SK-N-SH treated with all-trans-retinoic acid at 6 μM for 48 hours (cell line): ENCODE measurements around the gene VEZF1.

Experiments
- ATAC-seq: fragments of 200-7000 bp; cut with Tn5 transposase; 3 replicates; pipeline ENCODE4 v1.9.1; 2020; ENCODE audit warnings: mild to moderate bottlenecking, moderate library complexity
- BACH2 ChIP-seq: fragments of 250-450 bp; sonication (Bioruptor Pico); IDR thresholded peaks from 2 replicates; pipeline ENCODE4 v1.9.0; 2021; ENCODE audit warnings: mild to moderate bottlenecking, borderline replicate concordance
- CREB5 ChIP-seq: fragments of 250-450 bp; sonication (Bioruptor Pico); IDR thresholded peaks from 2 replicates; pipeline ENCODE4 v1.5.1; 2020; ENCODE audit warnings: low read depth, mild to moderate bottlenecking, moderate library complexity
- CSDC2 ChIP-seq: fragments of 250-450 bp; sonication (Bioruptor Pico); IDR thresholded peaks from 2 replicates; pipeline ENCODE4 v1.5.0; 2020; ENCODE audit warnings: mild to moderate bottlenecking, moderate library complexity
- CSRNP3 ChIP-seq: fragments of 250-450 bp; sonication (Bioruptor Pico); IDR thresholded peaks from 2 replicates; pipeline ENCODE4 v1.5.1; 2021; ENCODE audit warnings: mild to moderate bottlenecking, moderate library complexity
- ESRRG ChIP-seq: fragments of 250-450 bp; sonication (Bioruptor Pico); IDR thresholded peaks from 2 replicates; pipeline ENCODE4 v1.6.1; 2021; ENCODE audit warnings: mild to moderate bottlenecking
- GLIS3 ChIP-seq: fragments of 250-450 bp; sonication (Bioruptor Pico); IDR thresholded peaks from 2 replicates; pipeline ENCODE4 v1.5.0; 2020; ENCODE audit warnings: mild to moderate bottlenecking, moderate library complexity
- ISL1 ChIP-seq: fragments of 250-450 bp; sonication (Bioruptor Pico); IDR thresholded peaks from 2 replicates; pipeline ENCODE4 v2.1.2; 2022; ENCODE audit warnings: mild to moderate bottlenecking, moderate library complexity
- OSR1 ChIP-seq: fragments of 250-450 bp; sonication (Bioruptor Pico); IDR thresholded peaks from 2 replicates; pipeline ENCODE4 v1.8.0; 2022; ENCODE audit warnings: moderate library complexity, mild to moderate bottlenecking, inconsistent platforms
- PATZ1 ChIP-seq: fragments of 250-450 bp; sonication (Bioruptor Pico); IDR thresholded peaks from 2 replicates; pipeline ENCODE4 v1.8.0; 2020; ENCODE audit warnings: mild to moderate bottlenecking, moderate library complexity, borderline replicate concordance
- POU6F1 ChIP-seq: fragments of 250-450 bp; sonication (Bioruptor Pico); IDR thresholded peaks from 2 replicates; pipeline ENCODE4 v1.8.0; 2021; ENCODE audit warnings: low read depth, mild to moderate bottlenecking, moderate library complexity, borderline replicate concordance
- RARB ChIP-seq: fragments of 250-450 bp; sonication (Bioruptor Pico); IDR thresholded peaks from 2 replicates; pipeline ENCODE4 v1.8.0; 2021; ENCODE audit warnings: mild to moderate bottlenecking, moderate library complexity
- SNAI2 ChIP-seq: fragments of 250-450 bp; sonication (Bioruptor Pico); IDR thresholded peaks from 2 replicates; pipeline ENCODE4 v1.5.0; 2020; ENCODE audit warnings: mild to moderate bottlenecking, moderate library complexity
- TCF4 ChIP-seq: fragments of 250-450 bp; sonication (Bioruptor Pico); IDR thresholded peaks from 2 replicates; pipeline ENCODE4 v1.8.0; 2021; ENCODE audit warnings: mild to moderate bottlenecking, moderate library complexity, borderline replicate concordance
- TOX ChIP-seq: fragments of 250-450 bp; sonication (Bioruptor Pico); IDR thresholded peaks from 2 replicates; pipeline ENCODE4 v1.8.0; 2021; ENCODE audit warnings: mild to moderate bottlenecking, moderate library complexity, borderline replicate concordance
- ZC3H10 ChIP-seq: fragments of 250-450 bp; sonication (Bioruptor Pico); IDR thresholded peaks from 2 replicates; pipeline ENCODE4 v1.5.1; 2021; ENCODE audit warnings: mild to moderate bottlenecking, moderate library complexity
- ZFP3 ChIP-seq: fragments of 250-450 bp; sonication (Bioruptor Pico); IDR thresholded peaks from 2 replicates; pipeline ENCODE4 v1.5.0; 2020; ENCODE audit warnings: mild to moderate bottlenecking, moderate library complexity
- ZFP30 ChIP-seq: fragments of 450-650 bp; formaldehyde crosslinking; IDR thresholded peaks from 2 replicates; pipeline ENCODE4 v1.5.0; 2022; ENCODE audit warnings: mild to moderate bottlenecking, moderate library complexity
- ZNF565 ChIP-seq: fragments of 450-650 bp; formaldehyde crosslinking; conservative IDR thresholded peaks from 2 replicates; pipeline ENCODE4 v1.5.0; 2020; ENCODE audit warnings: low read depth, mild to moderate bottlenecking, moderate library complexity
- ZNF70 ChIP-seq: fragments of 450-650 bp; formaldehyde crosslinking; IDR thresholded peaks from 2 replicates; pipeline ENCODE4 v1.5.0; 2020; ENCODE audit warnings: mild to moderate bottlenecking, moderate library complexity
- ZNF8 ChIP-seq: fragments of 450-650 bp; formaldehyde crosslinking; IDR thresholded peaks from 2 replicates; pipeline ENCODE4 v1.5.0; 2020; ENCODE audit warnings: mild to moderate bottlenecking, moderate library complexity
- TF ChIP-seq, protein P1 (sequence below): fragments of 250-450 bp; sonication (Bioruptor Pico); IDR thresholded peaks from 2 replicates; pipeline ENCODE4 v1.5.0; 2020; ENCODE audit warnings: mild to moderate bottlenecking, moderate library complexity

VEZF1 gene

DNA sequence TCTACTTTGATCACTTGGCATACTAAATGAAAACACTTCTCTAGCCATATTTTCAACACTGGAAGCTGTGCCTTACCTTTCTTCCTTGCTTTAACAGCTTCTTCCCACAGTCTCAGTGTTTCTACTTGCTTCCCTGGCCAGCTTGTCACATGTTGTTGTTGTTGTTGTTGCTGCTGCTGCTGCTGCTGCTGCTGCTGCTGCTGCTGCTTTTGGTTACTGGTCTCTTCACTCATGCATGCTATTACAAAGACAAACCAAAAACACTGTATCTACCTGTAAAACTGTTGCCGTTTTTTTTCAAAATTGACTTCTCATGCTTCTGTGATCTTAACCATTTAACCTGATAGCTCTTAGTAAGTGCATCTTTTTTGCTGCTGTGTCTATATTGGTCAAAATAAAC lies 9.0 kb downstream of the VEZF1 start (continued):
- no peak for TF ChIP-seq OSR1

- no peak for ATAC-seq
- TF ChIP-seq OSR1 (no peak), ZC3H10 (CRISPR knock-in tag) (no peak), SNAI2 (no peak), TCF4 (CRISPR knock-in tag) (no peak), ESRRG (CRISPR knock-in tag) (no peak), ZNF8 (CRISPR knock-in tag) (no peak), RARB (no peak), PATZ1 (CRISPR knock-in tag) (no peak), ZFP30 (CRISPR knock-in tag) (no peak), TOX (CRISPR knock-in tag) (no peak), POU6F1 (CRISPR knock-in tag) (no peak), ISL1 (CRISPR knock-in tag) (no peak), CSRNP3 (CRISPR knock-in tag) (no peak), GLIS3 (CRISPR knock-in tag) (no peak)
- TF ChIP-seq, protein P1, sequence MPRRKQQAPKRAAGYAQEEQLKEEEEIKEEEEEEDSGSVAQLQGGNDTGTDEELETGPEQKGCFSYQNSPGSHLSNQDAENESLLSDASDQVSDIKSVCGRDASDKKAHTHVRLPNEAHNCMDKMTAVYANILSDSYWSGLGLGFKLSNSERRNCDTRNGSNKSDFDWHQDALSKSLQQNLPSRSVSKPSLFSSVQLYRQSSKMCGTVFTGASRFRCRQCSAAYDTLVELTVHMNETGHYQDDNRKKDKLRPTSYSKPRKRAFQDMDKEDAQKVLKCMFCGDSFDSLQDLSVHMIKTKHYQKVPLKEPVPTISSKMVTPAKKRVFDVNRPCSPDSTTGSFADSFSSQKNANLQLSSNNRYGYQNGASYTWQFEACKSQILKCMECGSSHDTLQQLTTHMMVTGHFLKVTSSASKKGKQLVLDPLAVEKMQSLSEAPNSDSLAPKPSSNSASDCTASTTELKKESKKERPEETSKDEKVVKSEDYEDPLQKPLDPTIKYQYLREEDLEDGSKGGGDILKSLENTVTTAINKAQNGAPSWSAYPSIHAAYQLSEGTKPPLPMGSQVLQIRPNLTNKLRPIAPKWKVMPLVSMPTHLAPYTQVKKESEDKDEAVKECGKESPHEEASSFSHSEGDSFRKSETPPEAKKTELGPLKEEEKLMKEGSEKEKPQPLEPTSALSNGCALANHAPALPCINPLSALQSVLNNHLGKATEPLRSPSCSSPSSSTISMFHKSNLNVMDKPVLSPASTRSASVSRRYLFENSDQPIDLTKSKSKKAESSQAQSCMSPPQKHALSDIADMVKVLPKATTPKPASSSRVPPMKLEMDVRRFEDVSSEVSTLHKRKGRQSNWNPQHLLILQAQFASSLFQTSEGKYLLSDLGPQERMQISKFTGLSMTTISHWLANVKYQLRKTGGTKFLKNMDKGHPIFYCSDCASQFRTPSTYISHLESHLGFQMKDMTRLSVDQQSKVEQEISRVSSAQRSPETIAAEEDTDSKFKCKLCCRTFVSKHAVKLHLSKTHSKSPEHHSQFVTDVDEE (CRISPR knock-in tag) = no peak
These were observed 11.5 kb downstream of the VEZF1 start for GRCh38 chr17:57976594-57976993.

GRCh38 chr17:57975044-57975443 lies 13.0 kb downstream of the VEZF1 start:
- no peak for ATAC-seq
- TF ChIP-seq BACH2 (no peak), ESRRG (CRISPR knock-in tag) (no peak), CSDC2 (CRISPR knock-in tag) (no peak), CSRNP3 (CRISPR knock-in tag) (no peak), GLIS3 (CRISPR knock-in tag) (no peak), ZNF565 (CRISPR knock-in tag) (no peak), RARB (no peak), TOX (CRISPR knock-in tag) (no peak), ZC3H10 (CRISPR knock-in tag) (no peak), TCF4 (CRISPR knock-in tag) (no peak), PATZ1 (CRISPR knock-in tag) (no peak), POU6F1 (CRISPR knock-in tag) (no peak), ZNF70 (CRISPR knock-in tag) (no peak), CREB5 (CRISPR knock-in tag) (no peak), ZFP30 (CRISPR knock-in tag) (no peak), ZFP3 (CRISPR knock-in tag) (no peak), OSR1 (no peak), SNAI2 (no peak)
